Choroid plexus epithelial cell (primary cell): ENCODE results near the gene PCDHB9.
"Not testable (repeated sequence)": the region's sequence is repeated elsewhere in the genome, so short reads cannot be mapped to it uniquely, and the experiment has no call there.

Source experiments
- DNase-seq: peaks from one replicate; pipeline ENCODE4 v3.0.0-alpha.2; 2010; ENCODE audit warnings: low read depth
- H3K4me3 ChIP-seq: 2 replicates; pipeline ENCODE4 v1.5.1; 2011; ENCODE audit warnings: low read depth, mild to moderate bottlenecking, control low read depth, low read length, moderate library complexity
- TF ChIP-seq, protein P1 (sequence below): conservative IDR thresholded peaks from 2 replicates; pipeline ENCODE4 v1.5.1; 2011; ENCODE audit warnings: low read depth, mild to moderate bottlenecking, control low read depth, inconsistent platforms, low read length, moderate library complexity

The PCDHB9 gene

GRCh38 chr5:141186897-141187512, at the start of gene PCDHB9:
Gene PCDHB9 (plus strand): TSS chr5:141187161. CDS start chr5:141187319, 158 bp downstream.
- TF ChIP-seq, protein P1, sequence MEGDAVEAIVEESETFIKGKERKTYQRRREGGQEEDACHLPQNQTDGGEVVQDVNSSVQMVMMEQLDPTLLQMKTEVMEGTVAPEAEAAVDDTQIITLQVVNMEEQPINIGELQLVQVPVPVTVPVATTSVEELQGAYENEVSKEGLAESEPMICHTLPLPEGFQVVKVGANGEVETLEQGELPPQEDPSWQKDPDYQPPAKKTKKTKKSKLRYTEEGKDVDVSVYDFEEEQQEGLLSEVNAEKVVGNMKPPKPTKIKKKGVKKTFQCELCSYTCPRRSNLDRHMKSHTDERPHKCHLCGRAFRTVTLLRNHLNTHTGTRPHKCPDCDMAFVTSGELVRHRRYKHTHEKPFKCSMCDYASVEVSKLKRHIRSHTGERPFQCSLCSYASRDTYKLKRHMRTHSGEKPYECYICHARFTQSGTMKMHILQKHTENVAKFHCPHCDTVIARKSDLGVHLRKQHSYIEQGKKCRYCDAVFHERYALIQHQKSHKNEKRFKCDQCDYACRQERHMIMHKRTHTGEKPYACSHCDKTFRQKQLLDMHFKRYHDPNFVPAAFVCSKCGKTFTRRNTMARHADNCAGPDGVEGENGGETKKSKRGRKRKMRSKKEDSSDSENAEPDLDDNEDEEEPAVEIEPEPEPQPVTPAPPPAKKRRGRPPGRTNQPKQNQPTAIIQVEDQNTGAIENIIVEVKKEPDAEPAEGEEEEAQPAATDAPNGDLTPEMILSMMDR = peak; percentile 30
- DNase-seq = peak; percentile 11
- H3K4me3 ChIP-seq = no peak within 1 kb of the TSS

- not testable (repeated sequence) for DNase-seq
These were observed 49.6 kb upstream of the PCDHB9 start for GRCh38 chr5:141137346-141137745.

GRCh38 chr5:141149812-141150211, 37.1 kb upstream of the PCDHB9 start, which contains the start of gene PCDHB6:
Gene PCDHB6 (plus strand): TSS chr5:141150057. CDS start chr5:141150258, 201 bp downstream.
- no peak within 1 kb of the TSS for H3K4me3 ChIP-seq
- peak; percentile 2 for DNase-seq
- TF ChIP-seq, protein P1 = no peak

More at GRCh38 chr5:141137346-141137745, 49.6 kb upstream of the PCDHB9 start:
- H3K4me3 ChIP-seq = not testable (repeated sequence)

GRCh38 chr5:141150224-141150992, 36.6 kb upstream of the PCDHB9 start:
- no peak overlapping the region for H3K4me3 ChIP-seq
- TF ChIP-seq, protein P1 = no peak

GRCh38 chr5:141150993-141151325, 36.0 kb upstream of the PCDHB9 start:
- no peak overlapping the region for H3K4me3 ChIP-seq
- no peak for DNase-seq
- TF ChIP-seq, protein P1 = no peak

More at GRCh38 chr5:141150224-141150992, 36.6 kb upstream of the PCDHB9 start:
- DNase-seq = no peak

- not testable (repeated sequence) for DNase-seq, H3K4me3 ChIP-seq
These were observed 35.3 kb upstream of the PCDHB9 start for GRCh38 chr5:141151632-141152031.

GRCh38 chr5:141152096-141152495, 34.9 kb upstream of the PCDHB9 start:
- not testable (repeated sequence) for DNase-seq, H3K4me3 ChIP-seq

GRCh38 chr5:141155540-141156374, 31.2 kb upstream of the PCDHB9 start:
- TF ChIP-seq, protein P1 = no peak
- no peak overlapping the region for H3K4me3 ChIP-seq
- no peak for DNase-seq

DNA sequence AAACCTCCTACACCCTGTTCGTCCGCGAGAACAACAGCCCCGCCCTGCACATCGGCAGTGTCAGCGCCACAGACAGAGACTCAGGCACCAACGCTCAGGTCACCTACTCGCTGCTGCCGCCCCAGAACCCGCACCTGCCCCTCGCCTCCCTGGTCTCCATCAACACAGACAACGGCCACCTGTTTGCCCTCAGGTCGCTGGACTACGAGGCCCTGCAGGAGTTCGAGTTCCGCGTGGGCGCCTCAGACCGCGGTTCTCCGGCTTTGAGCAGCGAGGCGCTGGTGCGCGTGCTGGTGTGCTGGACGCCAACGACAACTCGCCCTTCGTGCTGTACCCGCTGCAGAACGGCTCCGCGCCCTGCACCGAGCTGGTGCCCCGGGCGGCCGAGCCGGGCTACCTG, 29.6 kb upstream of the PCDHB9 start:
- DNase-seq = not testable (repeated sequence)

DNA sequence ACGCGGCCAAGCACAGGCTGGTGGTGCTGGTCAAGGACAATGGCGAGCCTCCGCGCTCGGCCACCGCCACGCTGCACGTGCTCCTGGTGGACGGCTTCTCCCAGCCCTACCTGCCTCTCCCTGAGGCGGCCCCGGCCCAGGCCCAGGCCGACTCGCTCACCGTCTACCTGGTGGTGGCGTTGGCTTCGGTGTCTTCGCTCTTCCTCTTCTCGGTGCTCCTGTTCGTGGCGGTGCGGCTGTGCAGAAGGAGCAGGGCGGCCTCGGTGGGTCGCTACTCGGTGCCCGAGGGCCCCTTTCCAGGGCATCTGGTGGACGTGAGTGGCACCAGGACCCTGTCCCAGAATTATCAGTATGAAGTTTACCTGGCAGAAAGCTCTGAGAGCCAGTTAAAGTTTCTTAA, 29.1 kb upstream of the PCDHB9 start:
- not testable (repeated sequence) for DNase-seq, H3K4me3 ChIP-seq

More for the DNA sequence above, 29.6 kb upstream of the PCDHB9 start:
- H3K4me3 ChIP-seq = not testable (repeated sequence)
